HepG2 (cell line): ENCODE data around the gene KIRREL3. TPM values are rescaled to one million over a fixed set of nuclear protein-coding genes. Genes with fewer than 3 reads are reported as not detected.

Experiments
- ATAC-seq: fragments of 200-7000 bp; cut with Tn5 transposase; 3 replicates; pipeline ENCODE4 v1.9.1; 2020; ENCODE audit warnings: mild to moderate bottlenecking, moderate library complexity
- BruUV-seq: library from RNA; stranded (reverse); fragments of 400-500 nt; replicated peaks from 2 replicates; lab custom pipeline; 2021; lab: Mats Ljungman, UMichigan
- CTCF ChIA-PET: fragments of 300-600 bp; formaldehyde crosslinking; extraction: SDS; loops from one replicate; lab custom pipeline; 2021; ENCODE audit warnings: low total read pairs, inconsistent platforms, low intra/inter-chr PET ratio; lab: Yijun Ruan, JAX
- POLR2A ChIA-PET: fragments of 350-600 bp; sonication (Branson Sonifier 250); formaldehyde crosslinking; loops from one replicate; lab custom pipeline; 2020; ENCODE audit warnings: antibody characterized with exemption, inconsistent platforms; lab: Yijun Ruan, JAX
- DNase-seq: peaks from one replicate; pipeline ENCODE4 v3.0.0-alpha.2; 2015; ENCODE audit warnings: low spot score
- FAIRE-seq: peaks from 3 replicates; lab custom pipeline; 2011; peaks lifted over from hg19 to GRCh38; lab: Jason Lieb, UNC
- H2AFZ ChIP-seq: one replicate; pipeline ENCODE4 v1.6.1; 2011; ENCODE audit warnings: low read length, inconsistent platforms
- H3K27ac ChIP-seq: fragments of 300-600 bp; 3 replicates; pipeline ENCODE4 v1.8.0; 2011; ENCODE audit warnings: mixed run types, mild to moderate bottlenecking, mixed read lengths, low read length, inconsistent platforms; ENCODE audit not compliant: insufficient read depth; ENCODE audit errors: extremely low read length
- H3K27me3 ChIP-seq, 2 experiments: fragments of 200-600 bp in 1 of 2; 2 replicates in 1 of 2; 3 replicates in 1 of 2; pipeline versions ENCODE4 v1.6.0 to v1.8.0; 2011; ENCODE audit warnings: low read length in 2 of 2, mild to moderate bottlenecking in 2 of 2, moderate library complexity in 2 of 2, inconsistent platforms in 1 of 2; ENCODE audit not compliant: insufficient read depth in 2 of 2, control insufficient read depth in 1 of 2
- H3K36me3 ChIP-seq, 2 experiments: fragments of 200-600 bp in 1 of 2; replicated peaks in 1 of 2; 2 replicates in 1 of 2; 3 replicates in 1 of 2; pipeline versions ENCODE4 v1.5.1 to v1.8.0; 2011; ENCODE audit warnings: low read length in 2 of 2, inconsistent platforms in 1 of 2; ENCODE audit not compliant: insufficient read depth in 2 of 2, control insufficient read depth in 1 of 2
- H3K4me1 ChIP-seq: 2 replicates; pipeline ENCODE4 v1.5.1; 2012; ENCODE audit warnings: low read length, inconsistent platforms; ENCODE audit not compliant: insufficient read depth
- H3K4me2 ChIP-seq: 2 replicates; pipeline ENCODE4 v1.6.0; 2011; ENCODE audit warnings: low read depth, low read length, inconsistent platforms
- H3K4me3 ChIP-seq, 3 experiments: fragments of 200-600 bp in 1 of 3; sonication (generic), shearing (Covaris generic) in 1 of 3; replicated peaks in 1 of 3; 2 replicates each; pipeline ENCODE4 v1.5.1; 2011 to 2016; ENCODE audit warnings: low read length in 3 of 3, inconsistent platforms in 2 of 3, low read depth in 2 of 3, mild to moderate bottlenecking in 2 of 3, control low read depth in 1 of 3, mixed read lengths in 1 of 3; ENCODE audit not compliant: insufficient read depth in 1 of 3
- H3K79me2 ChIP-seq: one replicate; pipeline ENCODE4 v1.6.1; 2011; ENCODE audit warnings: low read length, inconsistent platforms; ENCODE audit not compliant: insufficient read depth
- H3K9ac ChIP-seq: 2 replicates; pipeline ENCODE4 v1.6.0; 2011; ENCODE audit warnings: mild to moderate bottlenecking, low read depth, low read length, inconsistent platforms; ENCODE audit not compliant: insufficient read depth
- H3K9me3 ChIP-seq: 2 replicates; pipeline ENCODE4 v1.5.1; 2012; ENCODE audit warnings: mild to moderate bottlenecking, low read length
- H4K20me1 ChIP-seq: 2 replicates; pipeline ENCODE4 v1.6.0; 2011; ENCODE audit warnings: inconsistent platforms, mild to moderate bottlenecking, low read length, moderate library complexity; ENCODE audit not compliant: insufficient read depth
- EEA1 ChIP-seq: sonication (generic); formaldehyde crosslinking; IDR thresholded peaks from 2 replicates; pipeline ENCODE4 v1.5.1; 2020; ENCODE audit warnings: mild to moderate bottlenecking, missing genetic modification reagents, borderline replicate concordance
- KAT8 ChIP-seq: IDR thresholded peaks from 2 replicates; pipeline ENCODE4 v1.6.1; 2016; ENCODE audit warnings: missing genetic modification reagents, missing compliant biosample characterization
- RAD51 ChIP-seq: fragments of 450-650 bp; IDR thresholded peaks from 2 replicates; pipeline ENCODE4 v1.6.1; 2016; ENCODE audit warnings: borderline replicate concordance
- REXO4 ChIP-seq: sonication (generic); formaldehyde crosslinking; IDR thresholded peaks from 2 replicates; pipeline ENCODE4 v1.8.0; 2022; ENCODE audit warnings: missing genetic modification reagents, mild to moderate bottlenecking, borderline replicate concordance
- ZBTB7A ChIP-seq: sonication (generic); formaldehyde crosslinking; IDR thresholded peaks from 2 replicates; pipeline ENCODE4 v1.8.0; 2022; ENCODE audit warnings: mild to moderate bottlenecking, missing genetic modification reagents
- ZNF121 ChIP-seq: sonication (generic); formaldehyde crosslinking; IDR thresholded peaks from 2 replicates; pipeline ENCODE4 v1.5.0; 2020; ENCODE audit warnings: mild to moderate bottlenecking, missing genetic modification reagents
- ZNF136 ChIP-seq: sonication (generic); formaldehyde crosslinking; IDR thresholded peaks from 2 replicates; pipeline ENCODE4 v1.8.1; 2022; ENCODE audit warnings: low read depth, mild to moderate bottlenecking, moderate library complexity, missing genetic modification reagents
- ZNF550 ChIP-seq: sonication (generic); formaldehyde crosslinking; IDR thresholded peaks from 2 replicates; pipeline ENCODE4 v1.4.0; 2020; ENCODE audit warnings: mild to moderate bottlenecking, missing genetic modification reagents, borderline replicate concordance
- ZNF703 ChIP-seq: sonication (generic); formaldehyde crosslinking; IDR thresholded peaks from 2 replicates; pipeline ENCODE4 v1.5.1; 2020; ENCODE audit warnings: missing genetic modification reagents, mild to moderate bottlenecking, moderate library complexity, borderline replicate concordance
- ZNF773 ChIP-seq: sonication (generic); formaldehyde crosslinking; IDR thresholded peaks from 2 replicates; pipeline ENCODE4 v1.4.0; 2020; ENCODE audit warnings: missing genetic modification reagents, borderline replicate concordance
- WGBS: methylation state at CpG from one replicate; pipeline ENCODE4 v1.1.6; 2017; ENCODE audit warnings: low lambda C conversion rate; 5-methylcytosine and 5-hydroxymethylcytosine counted together
- in situ Hi-C: cut with HindIII; loops from 2 replicates; pipeline ENCODE4 v1.10.0; 2017; ENCODE audit warnings: low pct_unique_long_range_greater_than_20kb; ENCODE audit not compliant: extremely low pct_ligation_motif_present
- intact Hi-C: fragments of 100-400 bp; cut with micrococcal nuclease; formaldehyde crosslinking; loops from one replicate; pipeline ENCODE4 v1.10.0; 2022; ENCODE audit not compliant: unreplicated experiment
- polyA plus RNA-seq, 8 experiments: library from polyadenylated mRNA; depleted of rRNA in 3 of 8; stranded (reverse) in 7 of 8; unstranded in 1 of 8; fragments of >200 nt; fragmentation: Illumina TruSeq in 4 of 8; extraction: Trizol in 4 of 8; gene quantifications; 2 replicates each; pipeline versions ENCODE4 v1.2.1 to v1.2.3, GENCODE V29; 2011 to 2016; ENCODE audit warnings: low read depth in 4 of 8, missing spikeins in 1 of 8, mixed read lengths in 1 of 8; ENCODE audit not compliant: insufficient read depth in 1 of 8
- total RNA-seq, 5 experiments: library from RNA; depleted of rRNA; stranded (reverse); fragments of >200 nt; fragmentation: Illumina TruSeq; extraction: Trizol; gene quantifications; 2 replicates each; pipeline ENCODE4 v1.2.3, GENCODE V29; 2016; ENCODE audit warnings: low read depth in 1 of 5
- TF ChIP-seq, protein P1 (sequence below): sonication (generic); formaldehyde crosslinking; IDR thresholded peaks from 2 replicates; pipeline ENCODE4 v1.5.0; 2020; ENCODE audit warnings: missing genetic modification reagents, mild to moderate bottlenecking, borderline replicate concordance
- TF ChIP-seq, protein P2 (sequence below): sonication (generic); formaldehyde crosslinking; IDR thresholded peaks from 2 replicates; pipeline ENCODE4 v1.5.0; 2020; ENCODE audit warnings: mild to moderate bottlenecking, missing genetic modification reagents
- TF ChIP-seq, protein P3 (sequence below): sonication (generic); formaldehyde crosslinking; IDR thresholded peaks from 2 replicates; pipeline ENCODE4 v1.5.1; 2020; ENCODE audit warnings: missing genetic modification reagents, mild to moderate bottlenecking, borderline replicate concordance
- TF ChIP-seq, protein P4 (sequence below): sonication (generic); formaldehyde crosslinking; IDR thresholded peaks from 2 replicates; pipeline ENCODE4 v1.4.0; 2020; ENCODE audit warnings: missing genetic modification reagents, mild to moderate bottlenecking, borderline replicate concordance
- TF ChIP-seq, protein P5 (sequence below): sonication (generic); formaldehyde crosslinking; IDR thresholded peaks from 2 replicates; pipeline ENCODE4 v1.5.0; 2020; ENCODE audit warnings: mild to moderate bottlenecking, missing genetic modification reagents

KIRREL3 gene
- total and polyA plus RNA-seq, 2 of the 13 experiments (the other 11 are each of a cell fraction or from before 2014, with no cell fraction given) = not detected

DNA sequence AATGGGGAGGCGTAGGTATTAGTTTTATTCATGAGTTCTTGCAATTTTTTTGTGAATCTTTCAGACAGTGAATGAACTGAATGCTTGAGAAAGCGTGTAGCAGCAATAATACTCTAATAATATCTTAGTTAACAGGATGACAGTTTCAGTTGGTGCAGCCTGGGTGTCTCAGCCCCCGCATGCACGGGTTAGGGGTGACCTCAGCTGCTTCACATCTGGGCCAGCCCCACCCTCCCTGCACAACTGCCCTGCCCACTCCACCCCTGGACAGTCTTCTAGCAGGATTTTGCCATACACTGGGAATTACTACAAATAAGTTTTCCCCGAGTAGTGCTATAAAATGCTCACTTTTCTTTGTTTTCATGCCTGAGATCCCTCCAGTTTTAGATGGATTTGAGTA lies 561.9 kb downstream of the KIRREL3 start (continued):
- TF ChIP-seq ZNF773 (CRISPR knock-in tag) (no peak), REXO4 (no peak), KAT8 (CRISPR knock-in tag) (no peak), ZNF703 (CRISPR knock-in tag) (no peak)
- TF ChIP-seq, protein P1, sequence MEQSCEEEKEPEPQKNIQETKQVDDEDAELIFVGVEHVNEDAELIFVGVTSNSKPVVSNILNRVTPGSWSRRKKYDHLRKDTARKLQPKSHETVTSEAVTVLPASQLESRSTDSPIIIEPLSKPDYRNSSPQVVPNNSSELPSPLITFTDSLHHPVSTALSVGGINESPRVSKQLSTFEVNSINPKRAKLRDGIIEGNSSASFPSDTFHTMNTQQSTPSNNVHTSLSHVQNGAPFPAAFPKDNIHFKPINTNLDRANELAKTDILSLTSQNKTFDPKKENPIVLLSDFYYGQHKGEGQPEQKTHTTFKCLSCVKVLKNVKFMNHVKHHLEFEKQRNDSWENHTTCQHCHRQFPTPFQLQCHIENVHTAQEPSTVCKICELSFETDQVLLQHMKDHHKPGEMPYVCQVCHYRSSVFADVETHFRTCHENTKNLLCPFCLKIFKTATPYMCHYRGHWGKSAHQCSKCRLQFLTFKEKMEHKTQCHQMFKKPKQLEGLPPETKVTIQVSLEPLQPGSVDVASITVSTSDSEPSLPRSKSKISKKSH (CRISPR knock-in tag) = no peak
- TF ChIP-seq, protein P2, sequence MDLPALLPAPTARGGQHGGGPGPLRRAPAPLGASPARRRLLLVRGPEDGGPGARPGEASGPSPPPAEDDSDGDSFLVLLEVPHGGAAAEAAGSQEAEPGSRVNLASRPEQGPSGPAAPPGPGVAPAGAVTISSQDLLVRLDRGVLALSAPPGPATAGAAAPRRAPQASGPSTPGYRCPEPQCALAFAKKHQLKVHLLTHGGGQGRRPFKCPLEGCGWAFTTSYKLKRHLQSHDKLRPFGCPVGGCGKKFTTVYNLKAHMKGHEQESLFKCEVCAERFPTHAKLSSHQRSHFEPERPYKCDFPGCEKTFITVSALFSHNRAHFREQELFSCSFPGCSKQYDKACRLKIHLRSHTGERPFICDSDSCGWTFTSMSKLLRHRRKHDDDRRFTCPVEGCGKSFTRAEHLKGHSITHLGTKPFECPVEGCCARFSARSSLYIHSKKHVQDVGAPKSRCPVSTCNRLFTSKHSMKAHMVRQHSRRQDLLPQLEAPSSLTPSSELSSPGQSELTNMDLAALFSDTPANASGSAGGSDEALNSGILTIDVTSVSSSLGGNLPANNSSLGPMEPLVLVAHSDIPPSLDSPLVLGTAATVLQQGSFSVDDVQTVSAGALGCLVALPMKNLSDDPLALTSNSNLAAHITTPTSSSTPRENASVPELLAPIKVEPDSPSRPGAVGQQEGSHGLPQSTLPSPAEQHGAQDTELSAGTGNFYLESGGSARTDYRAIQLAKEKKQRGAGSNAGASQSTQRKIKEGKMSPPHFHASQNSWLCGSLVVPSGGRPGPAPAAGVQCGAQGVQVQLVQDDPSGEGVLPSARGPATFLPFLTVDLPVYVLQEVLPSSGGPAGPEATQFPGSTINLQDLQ (CRISPR knock-in tag) = no peak
- TF ChIP-seq, all 625 proteins: peak for 0

DNA sequence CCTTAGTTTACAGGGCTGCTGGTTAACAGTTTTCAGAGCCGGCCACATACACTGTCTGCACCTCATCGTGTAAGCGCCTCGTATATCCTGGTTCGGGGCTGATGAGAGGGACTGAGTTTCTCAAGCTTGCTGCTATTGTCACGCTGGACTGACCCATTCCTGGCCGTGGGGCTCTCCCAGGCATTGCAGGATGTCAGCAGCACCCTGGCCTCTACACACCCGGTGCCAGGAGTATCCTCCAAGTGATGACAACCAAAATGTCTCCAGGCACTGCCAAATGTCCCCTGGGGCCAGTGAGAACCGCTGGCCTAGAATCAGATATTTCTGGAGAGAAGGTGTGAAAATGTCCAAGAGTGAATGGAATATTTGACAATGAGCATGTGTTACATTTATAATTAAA lies 562.3 kb downstream of the KIRREL3 start:
- ChIA-PET POLR2A (no interaction called here), CTCF (no interaction called here)
- no peaks in the 10 kb centered on the region for H3K9me3 ChIP-seq
- in situ Hi-C loops = loop anchor here (10.0 to 25.0 kb wide), 2 partner anchors 907 to 1724 kb away; no protein-coding TSS in a partner anchor
- no peak overlapping the region for H3K4me3 ChIP-seq
- intact Hi-C loops = no loop called here
- no peak overlapping the region for H3K27ac ChIP-seq
- FAIRE-seq = no peak
- no peak for DNase-seq
- no peak overlapping the region for H3K9ac ChIP-seq
- no peaks in the 10 kb centered on the region for H3K79me2 ChIP-seq
- 28% methylated on average over 5 of the region's 9 CpGs for WGBS
- no peak for ATAC-seq
- no peak overlapping the region for H2AFZ ChIP-seq
- peaks cover 6% of the 10 kb centered on the region; the same call in 1 of the 2 replicates for H3K4me1 ChIP-seq
- no peak overlapping the region for H3K4me2 ChIP-seq
- no peaks in the 10 kb centered on the region for H4K20me1 ChIP-seq
- peaks cover 0 to 20% of the 10 kb centered on the region in 2 experiments; a peak in 3 of 5 replicates for H3K27me3 ChIP-seq
- no TSS peak for BruUV-seq
- no peaks in the 10 kb centered on the region for H3K36me3 ChIP-seq
- TF ChIP-seq ZNF550 (CRISPR knock-in tag) = no peak
- TF ChIP-seq, protein P3, sequence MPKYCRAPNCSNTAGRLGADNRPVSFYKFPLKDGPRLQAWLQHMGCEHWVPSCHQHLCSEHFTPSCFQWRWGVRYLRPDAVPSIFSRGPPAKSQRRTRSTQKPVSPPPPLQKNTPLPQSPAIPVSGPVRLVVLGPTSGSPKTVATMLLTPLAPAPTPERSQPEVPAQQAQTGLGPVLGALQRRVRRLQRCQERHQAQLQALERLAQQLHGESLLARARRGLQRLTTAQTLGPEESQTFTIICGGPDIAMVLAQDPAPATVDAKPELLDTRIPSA = no peak
- no peak for TF ChIP-seq EEA1 (CRISPR knock-in tag)
- TF ChIP-seq RAD51 = no peak
- TF ChIP-seq ZNF136 (CRISPR knock-in tag) = no peak
- TF ChIP-seq, protein P4, sequence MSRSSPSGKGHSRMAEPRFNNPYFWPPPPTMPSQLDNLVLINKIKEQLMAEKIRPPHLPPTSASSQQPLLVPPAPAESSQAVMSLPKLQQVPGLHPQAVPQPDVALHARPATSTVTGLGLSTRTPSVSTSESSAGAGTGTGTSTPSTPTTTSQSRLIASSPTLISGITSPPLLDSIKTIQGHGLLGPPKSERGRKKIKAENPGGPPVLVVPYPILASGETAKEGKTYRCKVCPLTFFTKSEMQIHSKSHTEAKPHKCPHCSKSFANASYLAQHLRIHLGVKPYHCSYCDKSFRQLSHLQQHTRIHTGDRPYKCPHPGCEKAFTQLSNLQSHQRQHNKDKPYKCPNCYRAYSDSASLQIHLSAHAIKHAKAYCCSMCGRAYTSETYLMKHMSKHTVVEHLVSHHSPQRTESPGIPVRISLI (CRISPR knock-in tag) = no peak
- TF ChIP-seq ZNF121 = no peak
- TF ChIP-seq, protein P5, sequence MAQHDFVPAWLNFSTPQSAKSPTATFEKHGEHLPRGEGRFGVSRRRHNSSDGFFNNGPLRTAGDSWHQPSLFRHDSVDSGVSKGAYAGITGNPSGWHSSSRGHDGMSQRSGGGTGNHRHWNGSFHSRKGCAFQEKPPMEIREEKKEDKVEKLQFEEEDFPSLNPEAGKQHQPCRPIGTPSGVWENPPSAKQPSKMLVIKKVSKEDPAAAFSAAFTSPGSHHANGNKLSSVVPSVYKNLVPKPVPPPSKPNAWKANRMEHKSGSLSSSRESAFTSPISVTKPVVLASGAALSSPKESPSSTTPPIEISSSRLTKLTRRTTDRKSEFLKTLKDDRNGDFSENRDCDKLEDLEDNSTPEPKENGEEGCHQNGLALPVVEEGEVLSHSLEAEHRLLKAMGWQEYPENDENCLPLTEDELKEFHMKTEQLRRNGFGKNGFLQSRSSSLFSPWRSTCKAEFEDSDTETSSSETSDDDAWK (CRISPR knock-in tag) = no peak
- TF ChIP-seq ZBTB7A (CRISPR knock-in tag) = no peak
